Bronchial epithelial cell (primary cell): ENCODE data around the gene KLHL25. TPM values are rescaled to one million over a fixed set of nuclear protein-coding genes. Genes with fewer than 3 reads are reported as not detected.

Experiments used
- DNase-seq: peaks from one replicate; pipeline ENCODE4 v3.0.0-alpha.2; 2010; ENCODE audit warnings: low read depth
- FAIRE-seq: peaks from 2 replicates; lab custom pipeline; 2011; peaks lifted over from hg19 to GRCh38; lab: Jason Lieb, UNC
- H3K27me3 ChIP-seq: 2 replicates; pipeline ENCODE4 v1.5.1; 2011; ENCODE audit warnings: low read length; ENCODE audit not compliant: control insufficient read depth, insufficient read depth
- H3K36me3 ChIP-seq: 2 replicates; pipeline ENCODE4 v1.5.1; 2011; ENCODE audit warnings: low read length; ENCODE audit not compliant: control insufficient read depth, insufficient read depth
- H3K4me3 ChIP-seq: 2 replicates; pipeline ENCODE4 v1.5.1; 2011; ENCODE audit warnings: mild to moderate bottlenecking, low read depth, low read length, control low read depth
- CTCF ChIP-seq: IDR thresholded peaks from 2 replicates; pipeline ENCODE4 v1.5.1; 2011; ENCODE audit warnings: mild to moderate bottlenecking, moderate library complexity, low read length, control low read depth, inconsistent platforms; ENCODE audit not compliant: insufficient read depth, severe bottlenecking
- total RNA-seq: library from RNA; depleted of rRNA; stranded (reverse); fragments of >200 nt; gene quantifications from 2 replicates; pipeline ENCODE4 v1.2.1, GENCODE V29; 2014

KLHL25 gene
- total RNA-seq, 1 donor from 2014 or later, result 4.7 TPM

GRCh38 chr15:85758655-85758978 lies 36.1 kb downstream of the KLHL25 start:
- TF ChIP-seq CTCF, result no peak
- Histone ChIP-seq H3K27me3 (no peaks in the 10 kb centered on the region), H3K4me3 (no peak overlapping the region), H3K36me3 (no peaks in the 10 kb centered on the region)
- DNase-seq (no peak), FAIRE-seq (no peak)

GRCh38 chr15:85757939-85758654 lies 36.6 kb downstream of the KLHL25 start:
- FAIRE-seq (no peak), DNase-seq (no peak)
- Histone ChIP-seq H3K27me3 (no peaks in the 10 kb centered on the region), H3K36me3 (no peaks in the 10 kb centered on the region), H3K4me3 (no peak overlapping the region)
- TF ChIP-seq CTCF, result no peak

- no peak for DNase-seq
- H3K27me3 ChIP-seq, result no peaks in the 10 kb centered on the region
- H3K36me3 ChIP-seq, result no peaks in the 10 kb centered on the region
- no peak overlapping the region for H3K4me3 ChIP-seq
- no peak for TF ChIP-seq CTCF
- FAIRE-seq, result no peak
These were observed 37.4 kb downstream of the KLHL25 start for GRCh38 chr15:85757073-85757938.

GRCh38 chr15:85756411-85757072 lies 38.2 kb downstream of the KLHL25 start:
- TF ChIP-seq CTCF, result no peak
- DNase-seq, result no peak
- no peaks in the 10 kb centered on the region for H3K27me3 ChIP-seq
- H3K36me3 ChIP-seq, result no peaks in the 10 kb centered on the region
- FAIRE-seq, result no peak
- H3K4me3 ChIP-seq, result no peak overlapping the region

- no peak for FAIRE-seq
- Histone ChIP-seq H3K27me3 (no peaks in the 10 kb centered on the region), H3K36me3 (no peaks in the 10 kb centered on the region), H3K4me3 (no peak overlapping the region)
- no peak for DNase-seq
- no peak for TF ChIP-seq CTCF
These were observed 38.8 kb downstream of the KLHL25 start for GRCh38 chr15:85755942-85756341.
